ENCODE data around the gene CD226. TPM values are rescaled to one million over a fixed set of nuclear protein-coding genes. Genes with fewer than 3 reads are reported as not detected.
"Not testable (repeated sequence)": the region's sequence is repeated elsewhere in the genome, so short reads cannot be mapped to it uniquely, and the experiment has no call there.

CD226 gene
- total RNA-seq, 1 donor from 2014 or later, result 0.05 TPM

DNA sequence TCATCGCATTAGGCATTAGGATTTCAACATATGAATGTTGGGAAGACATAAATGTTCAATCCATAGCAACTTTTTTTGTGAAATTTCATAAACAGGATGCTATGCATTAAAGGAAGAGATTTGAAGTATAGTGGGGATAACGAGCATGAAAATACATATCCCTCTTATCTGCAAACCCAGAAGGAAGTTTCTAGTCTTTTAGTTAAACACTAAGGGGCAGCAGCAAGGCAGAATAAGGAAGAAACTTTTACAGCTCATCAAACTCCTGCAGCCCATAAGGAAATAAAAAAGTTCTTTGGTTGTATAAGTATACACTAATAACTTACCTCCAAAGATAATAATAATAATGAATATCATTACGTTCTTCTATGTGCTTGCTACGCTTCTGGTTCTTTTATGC is 81.5 kb downstream of the CD226 start:
- H3K4me1 Mint-ChIP-seq (ENCODE audit: low read depth, unreplicated experiment), result peaks cover under 1% of the 10 kb centered on the region
- no peak for DNase-seq
- H3K27me3 Mint-ChIP-seq (ENCODE audit: unreplicated experiment), result peaks cover under 1% of the 10 kb centered on the region
- no peak overlapping the region for H3K4me3 Mint-ChIP-seq (ENCODE audit: unreplicated experiment)
- H3K36me3 Mint-ChIP-seq (ENCODE audit: unreplicated experiment), result no peaks in the 10 kb centered on the region
- H3K27ac Mint-ChIP-seq (ENCODE audit: unreplicated experiment), result no peak overlapping the region
- H3K9me3 Mint-ChIP-seq (ENCODE audit: unreplicated experiment), result peaks cover 3% of the 10 kb centered on the region
- TF ChIP-seq, protein P1, sequence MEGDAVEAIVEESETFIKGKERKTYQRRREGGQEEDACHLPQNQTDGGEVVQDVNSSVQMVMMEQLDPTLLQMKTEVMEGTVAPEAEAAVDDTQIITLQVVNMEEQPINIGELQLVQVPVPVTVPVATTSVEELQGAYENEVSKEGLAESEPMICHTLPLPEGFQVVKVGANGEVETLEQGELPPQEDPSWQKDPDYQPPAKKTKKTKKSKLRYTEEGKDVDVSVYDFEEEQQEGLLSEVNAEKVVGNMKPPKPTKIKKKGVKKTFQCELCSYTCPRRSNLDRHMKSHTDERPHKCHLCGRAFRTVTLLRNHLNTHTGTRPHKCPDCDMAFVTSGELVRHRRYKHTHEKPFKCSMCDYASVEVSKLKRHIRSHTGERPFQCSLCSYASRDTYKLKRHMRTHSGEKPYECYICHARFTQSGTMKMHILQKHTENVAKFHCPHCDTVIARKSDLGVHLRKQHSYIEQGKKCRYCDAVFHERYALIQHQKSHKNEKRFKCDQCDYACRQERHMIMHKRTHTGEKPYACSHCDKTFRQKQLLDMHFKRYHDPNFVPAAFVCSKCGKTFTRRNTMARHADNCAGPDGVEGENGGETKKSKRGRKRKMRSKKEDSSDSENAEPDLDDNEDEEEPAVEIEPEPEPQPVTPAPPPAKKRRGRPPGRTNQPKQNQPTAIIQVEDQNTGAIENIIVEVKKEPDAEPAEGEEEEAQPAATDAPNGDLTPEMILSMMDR (IDR thresholded peaks at IDR 0.05; ENCODE audit: partially characterized antibody, unreplicated experiment), result no peak

DNA sequence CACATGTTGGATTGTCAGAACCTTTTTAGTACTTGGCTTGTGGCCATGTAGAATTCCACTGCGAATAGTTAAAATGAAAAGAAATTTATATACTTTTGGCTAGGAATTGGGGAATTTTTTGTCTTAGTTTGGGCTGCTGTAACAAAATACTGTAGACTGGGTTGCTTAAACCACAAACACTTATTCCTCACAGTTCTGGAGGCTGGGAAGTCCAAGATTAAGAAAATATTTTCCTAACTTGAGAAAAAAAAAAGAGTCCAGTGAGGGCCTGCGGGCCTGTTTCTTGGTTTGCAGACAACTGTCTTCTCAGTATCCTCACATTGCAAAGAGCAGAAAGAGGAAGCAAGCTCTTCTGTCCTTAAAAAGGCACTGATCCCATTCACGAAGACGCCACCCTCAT is 81.9 kb downstream of the CD226 start:
- no peak overlapping the region for H3K27ac Mint-ChIP-seq (ENCODE audit: unreplicated experiment)
- peaks cover 3% of the 10 kb centered on the region for H3K9me3 Mint-ChIP-seq (ENCODE audit: unreplicated experiment)
- H3K4me1 Mint-ChIP-seq (ENCODE audit: low read depth, unreplicated experiment), result no peaks in the 10 kb centered on the region
- TF ChIP-seq, protein P1 (IDR thresholded peaks at IDR 0.05; ENCODE audit: partially characterized antibody, unreplicated experiment), result no peak
- no peak overlapping the region for H3K4me3 Mint-ChIP-seq (ENCODE audit: unreplicated experiment)
- H3K27me3 Mint-ChIP-seq (ENCODE audit: unreplicated experiment), result no peaks in the 10 kb centered on the region
- H3K36me3 Mint-ChIP-seq (ENCODE audit: unreplicated experiment), result no peaks in the 10 kb centered on the region
- DNase-seq, result no peak

DNA sequence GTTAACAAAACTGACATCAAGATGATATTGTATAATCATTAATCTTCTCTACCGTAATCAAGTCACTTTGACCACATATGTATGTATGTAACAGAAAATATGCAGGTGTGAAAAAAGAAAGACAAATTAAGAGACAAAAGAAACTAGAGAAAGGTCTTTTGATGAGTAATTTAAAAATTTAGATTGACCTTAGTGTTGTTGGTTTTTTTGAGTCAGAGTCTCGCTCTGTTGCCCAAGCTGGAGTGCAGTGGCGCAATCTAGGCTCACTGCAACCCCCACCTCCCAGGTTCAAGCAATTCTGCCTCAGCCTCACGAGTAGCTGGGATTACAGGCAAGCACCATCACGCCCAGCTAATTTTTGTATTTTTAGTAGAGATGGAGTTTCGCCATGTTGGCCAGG is 82.9 kb downstream of the CD226 start:
- H3K4me1 Mint-ChIP-seq (ENCODE audit: low read depth, unreplicated experiment); DNase-seq; H3K27me3 Mint-ChIP-seq (ENCODE audit: unreplicated experiment); H3K9me3 Mint-ChIP-seq (ENCODE audit: unreplicated experiment); H3K36me3 Mint-ChIP-seq (ENCODE audit: unreplicated experiment); H3K4me3 Mint-ChIP-seq (ENCODE audit: unreplicated experiment); H3K27ac Mint-ChIP-seq (ENCODE audit: unreplicated experiment): not testable (repeated sequence)

DNA sequence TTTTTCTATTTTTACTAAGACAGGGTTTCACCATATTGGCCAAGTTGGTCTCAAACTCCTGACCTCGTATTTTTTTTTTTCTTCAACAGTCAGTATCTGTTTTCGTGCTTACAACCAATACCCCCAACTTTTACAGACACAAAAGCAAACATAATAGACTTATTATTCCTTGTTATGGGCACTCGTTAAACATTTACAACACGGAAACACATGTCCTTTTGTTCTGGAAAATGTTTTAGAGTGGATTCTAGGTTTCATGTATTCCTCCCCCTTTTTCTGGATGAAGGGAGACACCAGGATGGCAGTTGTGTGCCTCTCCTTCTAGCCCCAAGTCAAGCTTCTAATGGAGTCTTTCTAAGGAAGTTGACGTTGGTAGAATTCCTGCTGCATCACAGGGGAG is 88.8 kb downstream of the CD226 start:
- Mint-ChIP-seq H3K27ac (ENCODE audit: unreplicated experiment) (no peak overlapping the region), H3K36me3 (ENCODE audit: unreplicated experiment) (no peaks in the 10 kb centered on the region), H3K9me3 (ENCODE audit: unreplicated experiment) (no peaks in the 10 kb centered on the region), H3K27me3 (ENCODE audit: unreplicated experiment) (no peaks in the 10 kb centered on the region), H3K4me1 (ENCODE audit: low read depth, unreplicated experiment) (no peaks in the 10 kb centered on the region), H3K4me3 (ENCODE audit: unreplicated experiment) (no peak overlapping the region)
- DNase-seq, result no peak
- TF ChIP-seq, protein P1 (IDR thresholded peaks at IDR 0.05; ENCODE audit: partially characterized antibody, unreplicated experiment), result no peak

DNA sequence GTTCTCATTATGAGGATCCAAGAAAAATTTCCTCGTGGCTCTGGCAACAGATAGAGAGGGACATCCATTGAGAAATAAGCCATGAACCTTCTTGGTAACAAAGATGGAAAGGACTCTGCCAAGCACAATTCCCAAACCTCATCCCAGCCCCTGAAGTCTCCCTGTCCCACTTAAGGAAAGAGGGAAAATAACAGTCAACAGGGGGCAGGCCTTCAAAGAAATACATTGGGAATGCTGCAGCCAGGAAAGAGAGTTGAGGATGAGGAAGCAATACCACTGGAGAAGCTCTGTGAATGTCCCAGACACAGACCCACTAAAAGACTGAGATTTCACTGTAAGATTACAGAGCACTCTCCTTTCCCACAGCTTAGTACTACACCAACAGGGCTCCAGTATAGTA is 93.2 kb downstream of the CD226 start:
- no peak overlapping the region for H3K4me3 Mint-ChIP-seq (ENCODE audit: unreplicated experiment)
- H3K27me3 Mint-ChIP-seq (ENCODE audit: unreplicated experiment), result no peaks in the 10 kb centered on the region
- no peaks in the 10 kb centered on the region for H3K36me3 Mint-ChIP-seq (ENCODE audit: unreplicated experiment)
- no peak for DNase-seq
- no peaks in the 10 kb centered on the region for H3K4me1 Mint-ChIP-seq (ENCODE audit: low read depth, unreplicated experiment)
- H3K9me3 Mint-ChIP-seq (ENCODE audit: unreplicated experiment), result no peaks in the 10 kb centered on the region
- H3K27ac Mint-ChIP-seq (ENCODE audit: unreplicated experiment), result no peak overlapping the region
- TF ChIP-seq, protein P1 (IDR thresholded peaks at IDR 0.05; ENCODE audit: partially characterized antibody, unreplicated experiment), result no peak

DNA sequence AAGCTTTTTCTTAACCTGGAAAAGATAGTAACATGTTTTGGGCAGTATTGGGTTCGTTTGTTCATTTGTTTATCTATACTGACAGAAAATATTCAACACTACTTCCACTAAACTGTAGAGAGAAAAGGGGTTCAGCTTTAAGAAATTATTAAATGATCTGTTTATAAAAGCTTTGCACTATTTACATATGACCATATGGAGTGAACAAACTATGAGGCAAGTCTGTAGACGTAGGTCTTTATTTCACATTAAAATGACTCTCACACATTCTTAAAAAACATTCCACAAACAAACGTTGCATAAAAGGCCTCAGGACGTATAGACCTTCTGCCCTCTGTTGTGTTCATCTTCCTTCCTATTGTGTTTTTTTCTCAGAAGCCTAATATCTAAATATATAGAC is 94.6 kb downstream of the CD226 start:
- Mint-ChIP-seq H3K4me3 (ENCODE audit: unreplicated experiment) (no peak overlapping the region), H3K36me3 (ENCODE audit: unreplicated experiment) (no peaks in the 10 kb centered on the region), H3K9me3 (ENCODE audit: unreplicated experiment) (no peaks in the 10 kb centered on the region), H3K4me1 (ENCODE audit: low read depth, unreplicated experiment) (no peaks in the 10 kb centered on the region), H3K27me3 (ENCODE audit: unreplicated experiment) (no peaks in the 10 kb centered on the region), H3K27ac (ENCODE audit: unreplicated experiment) (no peak overlapping the region)
- DNase-seq, result no peak
- TF ChIP-seq, protein P1 (IDR thresholded peaks at IDR 0.05; ENCODE audit: partially characterized antibody, unreplicated experiment), result no peak
